AG04450 (cell line): ENCODE results near the gene TPR. TPM values are rescaled to one million over a fixed set of nuclear protein-coding genes. Genes with fewer than 3 reads are reported as not detected.

ENCODE experiments used
- CTCF ChIA-PET: fragments of 300-600, 350-600 bp; formaldehyde crosslinking; extraction: SDS; loops from one replicate; lab custom pipeline; 2022; ENCODE audit warnings: antibody characterized with exemption, inconsistent platforms; lab: Charles Lee
- POLR2A ChIA-PET: fragments of 350-600 bp; formaldehyde crosslinking; extraction: SDS; loops from one replicate; lab custom pipeline; 2021; ENCODE audit warnings: antibody characterized with exemption, inconsistent platforms; lab: Yijun Ruan, JAX
- DNase-seq: peaks from one replicate; pipeline ENCODE4 v3.0.0-alpha.2; 2011; ENCODE audit warnings: low read depth, low spot score
- H3K27ac ChIP-seq: one replicate; pipeline ENCODE4 v1.5.1; 2012; ENCODE audit warnings: low read depth, low read length, control low read depth
- H3K27me3 ChIP-seq: one replicate; pipeline ENCODE4 v1.6.0; 2012; ENCODE audit warnings: low read length; ENCODE audit not compliant: control insufficient read depth, insufficient read depth
- H3K4me3 ChIP-seq: 2 replicates; pipeline ENCODE4 v1.5.1; 2011; ENCODE audit warnings: mild to moderate bottlenecking, low read depth, low read length, control low read depth
- H3K9me3 ChIP-seq: 2 replicates; pipeline ENCODE4 v1.5.1; 2012; ENCODE audit warnings: low read length; ENCODE audit not compliant: control insufficient read depth, insufficient read depth
- polyA minus RNA-seq: library from RNA; depleted of rRNA, polyadenylated mRNA; stranded (reverse); fragments of >200 nt; gene quantifications from 2 replicates; pipeline ENCODE4 v1.2.3, GENCODE V29; 2011; rRNA and poly(A)+ RNA removed
- polyA plus RNA-seq: library from polyadenylated mRNA; depleted of rRNA; stranded (reverse); fragments of >200 nt; gene quantifications from 2 replicates; pipeline ENCODE4 v1.2.3, GENCODE V29; 2011; rRNA removed
- TF ChIP-seq, protein P1 (sequence below): IDR thresholded peaks from 2 replicates; pipeline ENCODE4 v1.5.1; 2011; ENCODE audit warnings: low read depth, low read length, control low read depth, inconsistent platforms

TPR gene
- 47.6 and 48.5 TPM in 2 replicates for polyA plus RNA-seq
- polyA minus RNA-seq, result 79.5 and 95.1 TPM in 2 replicates

DNA sequence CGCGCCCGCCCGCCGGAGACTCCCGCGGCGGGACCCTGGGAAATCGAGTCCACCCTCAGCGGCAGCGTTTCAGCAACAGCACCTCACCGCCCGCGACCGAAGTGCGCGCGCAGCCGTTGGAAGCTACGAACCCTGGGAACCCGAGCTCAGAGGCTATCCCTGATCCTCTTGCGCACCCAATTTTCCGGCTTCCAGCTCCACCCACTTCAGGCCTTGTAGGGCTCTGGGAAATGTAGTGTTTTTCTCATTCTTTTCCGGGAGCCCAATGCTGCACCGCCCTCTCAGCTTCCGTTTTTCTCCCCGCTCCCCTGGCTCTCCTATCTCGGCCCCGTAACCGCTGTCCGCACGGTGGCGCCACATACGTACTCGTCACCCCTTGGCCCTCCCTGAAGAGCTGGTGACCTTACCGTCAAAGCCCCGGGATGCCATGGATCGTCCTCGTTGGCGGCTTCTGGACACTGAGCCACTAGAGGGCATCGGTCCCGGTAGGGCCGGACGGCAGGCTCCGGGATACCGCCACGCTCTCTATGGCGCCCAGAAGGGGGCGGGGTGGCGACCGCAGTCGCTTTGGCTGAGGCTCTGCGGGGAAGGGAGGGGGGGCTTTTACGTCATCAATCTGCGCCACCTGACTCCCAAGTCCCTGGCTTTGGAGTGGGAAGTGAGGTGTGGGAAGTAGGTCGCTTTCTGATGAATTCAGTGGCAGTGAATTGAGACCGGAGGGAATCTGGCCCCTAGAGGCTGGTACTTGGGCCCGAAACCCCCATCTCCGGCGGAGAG lies at the start of gene TPR, which contains the start of gene ODR4:
TSS of gene TPR (minus strand) at position 102 of the 777 bp plus-strand sequence. CDS start 225 bp downstream, outside the sequence.
TSS of gene ODR4 (plus strand) at position 687 of the 777 bp plus-strand sequence. CDS start 3,948 bp downstream, outside the sequence.
- Histone ChIP-seq H3K9me3 (no peaks in the 10 kb centered on the region), H3K27me3 (no peaks in the 10 kb centered on the region), H3K4me3 (peak within 1 kb of the TSS; percentile 86), H3K27ac (peak within 1 kb of the TSS; percentile 99)
- TF ChIP-seq, protein P1, sequence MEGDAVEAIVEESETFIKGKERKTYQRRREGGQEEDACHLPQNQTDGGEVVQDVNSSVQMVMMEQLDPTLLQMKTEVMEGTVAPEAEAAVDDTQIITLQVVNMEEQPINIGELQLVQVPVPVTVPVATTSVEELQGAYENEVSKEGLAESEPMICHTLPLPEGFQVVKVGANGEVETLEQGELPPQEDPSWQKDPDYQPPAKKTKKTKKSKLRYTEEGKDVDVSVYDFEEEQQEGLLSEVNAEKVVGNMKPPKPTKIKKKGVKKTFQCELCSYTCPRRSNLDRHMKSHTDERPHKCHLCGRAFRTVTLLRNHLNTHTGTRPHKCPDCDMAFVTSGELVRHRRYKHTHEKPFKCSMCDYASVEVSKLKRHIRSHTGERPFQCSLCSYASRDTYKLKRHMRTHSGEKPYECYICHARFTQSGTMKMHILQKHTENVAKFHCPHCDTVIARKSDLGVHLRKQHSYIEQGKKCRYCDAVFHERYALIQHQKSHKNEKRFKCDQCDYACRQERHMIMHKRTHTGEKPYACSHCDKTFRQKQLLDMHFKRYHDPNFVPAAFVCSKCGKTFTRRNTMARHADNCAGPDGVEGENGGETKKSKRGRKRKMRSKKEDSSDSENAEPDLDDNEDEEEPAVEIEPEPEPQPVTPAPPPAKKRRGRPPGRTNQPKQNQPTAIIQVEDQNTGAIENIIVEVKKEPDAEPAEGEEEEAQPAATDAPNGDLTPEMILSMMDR, result peak; percentile 89
- CTCF ChIA-PET, result interaction anchor here (0.6 to 2.4 kb wide), 79 partner anchors 11 to 1668 kb away, joined by 3 to 68 read pairs (median 5); partner anchors contain the start of genes PRG4 and PTGS2
- POLR2A ChIA-PET, result interaction anchor here (0.6 to 1.6 kb wide), 5 partner anchors 11 to 304 kb away, joined by 3 to 10 read pairs (median 3); no protein-coding TSS in a partner anchor
- peak; percentile 99 for DNase-seq

DNA sequence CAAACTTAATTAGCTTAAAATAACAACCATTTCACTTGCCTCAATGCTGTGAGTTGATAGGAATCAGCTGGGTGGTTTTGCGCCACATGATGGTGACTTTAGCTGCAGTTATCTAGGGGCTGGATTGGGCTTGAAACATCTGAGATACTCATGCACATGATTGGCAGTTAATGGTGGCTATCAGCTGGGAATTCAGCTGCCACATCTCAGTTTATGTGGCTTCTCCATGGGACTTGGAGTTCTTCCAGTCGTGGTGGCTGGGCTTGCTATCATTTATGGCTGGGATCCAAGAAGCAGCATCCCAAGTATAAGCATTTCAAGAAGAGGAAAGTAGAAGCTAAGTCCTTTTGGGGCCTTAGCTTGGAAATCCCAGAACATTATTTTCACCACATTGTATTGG lies 49.5 kb upstream of the TPR start:
- no peak overlapping the region for H3K27ac ChIP-seq
- no peak for DNase-seq
- H3K4me3 ChIP-seq, result no peak overlapping the region
- CTCF ChIA-PET, result interaction anchor here (0.8 to 1.0 kb wide), 2 partner anchors 20 to 516 kb away, joined by 3 read pairs; no protein-coding TSS in a partner anchor
- no peaks in the 10 kb centered on the region for H3K27me3 ChIP-seq
- H3K9me3 ChIP-seq, result no peaks in the 10 kb centered on the region
- TF ChIP-seq, protein P1, result no peak
- POLR2A ChIA-PET, result no interaction called here

DNA sequence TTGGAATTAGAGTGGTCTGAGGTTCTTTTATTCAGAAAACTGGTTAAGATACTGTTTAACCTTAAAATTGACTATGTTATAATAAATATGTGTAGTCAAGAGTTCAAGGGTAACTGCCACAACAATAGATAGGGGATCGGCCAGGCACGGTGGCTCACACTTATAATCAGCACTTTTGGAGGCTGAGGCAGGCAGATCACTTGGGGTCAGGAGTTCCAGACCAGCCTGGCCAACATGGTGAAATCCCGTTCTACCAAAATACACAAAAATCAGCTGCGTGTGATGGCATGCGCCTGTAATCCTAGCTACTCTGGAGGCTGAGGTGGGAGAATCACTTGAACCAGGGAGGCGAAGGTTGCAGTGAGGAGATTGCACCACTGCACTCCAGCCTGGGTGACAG lies 46.4 kb upstream of the TPR start:
- TF ChIP-seq, protein P1, result no peak
- Histone ChIP-seq H3K27me3 (no peaks in the 10 kb centered on the region), H3K9me3 (no peaks in the 10 kb centered on the region), H3K27ac (no peak overlapping the region), H3K4me3 (no peak overlapping the region)
- no peak for DNase-seq
- POLR2A ChIA-PET, result no interaction called here
- CTCF ChIA-PET, result interaction anchor here (0.6 to 1.1 kb wide), 3 partner anchors 46 to 571 kb away, joined by 3 read pairs; partner anchors contain the start of gene TPR

DNA sequence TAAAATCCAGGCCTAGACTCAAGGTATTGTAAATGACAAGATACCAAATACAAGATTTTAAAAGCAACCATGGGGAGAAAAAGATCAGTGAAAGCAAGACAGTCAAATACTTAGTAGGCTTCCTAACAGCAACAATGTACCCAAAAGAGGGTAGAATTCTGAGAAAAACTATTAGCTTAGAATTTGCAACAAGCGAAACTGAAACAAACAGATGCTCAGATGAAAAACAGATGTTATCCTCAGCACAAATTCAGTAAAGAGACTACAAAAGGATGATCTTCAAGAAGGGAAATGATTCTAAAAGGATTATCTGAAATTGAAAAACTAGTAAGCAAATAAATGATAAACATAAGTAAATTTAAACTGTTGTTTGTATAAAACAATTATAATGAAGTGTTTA lies 45.9 kb upstream of the TPR start:
- DNase-seq, result no peak
- POLR2A ChIA-PET, result interaction anchor here (1.2 kb wide), 1 partner anchor 156 kb away, joined by 3 read pairs; no protein-coding TSS in a partner anchor
- CTCF ChIA-PET, result interaction anchor here (0.6 to 2.0 kb wide), 5 partner anchors 46 to 1632 kb away, joined by 3 to 12 read pairs (median 3); partner anchors contain the start of genes ODR4 and TPR

More for the DNA sequence above, 45.9 kb upstream of the TPR start:
- TF ChIP-seq, protein P1, result no peak
- Histone ChIP-seq H3K27ac (no peak overlapping the region), H3K27me3 (no peaks in the 10 kb centered on the region), H3K9me3 (no peaks in the 10 kb centered on the region), H3K4me3 (no peak overlapping the region)
